Measurements from ENCODE around the gene C1QL4.

Gene C1QL4

DNA sequence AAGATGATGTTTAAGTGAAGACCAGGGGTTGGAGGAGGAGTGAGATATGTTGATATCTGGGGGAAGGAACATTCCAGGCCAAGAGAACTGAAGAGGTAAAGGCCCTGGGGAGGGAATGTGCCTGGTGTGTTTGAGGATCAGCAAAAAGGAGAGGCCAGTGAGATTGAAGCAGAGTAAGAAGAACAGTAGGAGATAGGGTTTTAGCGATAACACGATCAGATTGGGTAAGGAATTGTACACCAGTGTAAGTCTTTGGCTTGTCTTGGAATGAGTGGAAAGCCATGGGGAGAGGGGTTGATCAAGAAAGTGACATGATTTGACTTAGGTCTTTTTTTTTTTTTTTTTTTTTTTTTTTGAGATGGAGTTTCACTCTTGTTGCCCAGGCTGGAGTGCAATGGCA is 9.1 kb downstream of the C1QL4 start:
- DNase-seq: no peak
- peaks cover 17% of the 10 kb centered on the region for H3K27me3 Mint-ChIP-seq (ENCODE audit: low read depth, poor library complexity)
- TF ChIP-seq, protein P1, sequence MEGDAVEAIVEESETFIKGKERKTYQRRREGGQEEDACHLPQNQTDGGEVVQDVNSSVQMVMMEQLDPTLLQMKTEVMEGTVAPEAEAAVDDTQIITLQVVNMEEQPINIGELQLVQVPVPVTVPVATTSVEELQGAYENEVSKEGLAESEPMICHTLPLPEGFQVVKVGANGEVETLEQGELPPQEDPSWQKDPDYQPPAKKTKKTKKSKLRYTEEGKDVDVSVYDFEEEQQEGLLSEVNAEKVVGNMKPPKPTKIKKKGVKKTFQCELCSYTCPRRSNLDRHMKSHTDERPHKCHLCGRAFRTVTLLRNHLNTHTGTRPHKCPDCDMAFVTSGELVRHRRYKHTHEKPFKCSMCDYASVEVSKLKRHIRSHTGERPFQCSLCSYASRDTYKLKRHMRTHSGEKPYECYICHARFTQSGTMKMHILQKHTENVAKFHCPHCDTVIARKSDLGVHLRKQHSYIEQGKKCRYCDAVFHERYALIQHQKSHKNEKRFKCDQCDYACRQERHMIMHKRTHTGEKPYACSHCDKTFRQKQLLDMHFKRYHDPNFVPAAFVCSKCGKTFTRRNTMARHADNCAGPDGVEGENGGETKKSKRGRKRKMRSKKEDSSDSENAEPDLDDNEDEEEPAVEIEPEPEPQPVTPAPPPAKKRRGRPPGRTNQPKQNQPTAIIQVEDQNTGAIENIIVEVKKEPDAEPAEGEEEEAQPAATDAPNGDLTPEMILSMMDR (IDR thresholded peaks at IDR 0.05): no peak
- H3K27ac Mint-ChIP-seq: no peak overlapping the region
- H3K9me3 Mint-ChIP-seq: no peaks in the 10 kb centered on the region
- H3K4me3 Mint-ChIP-seq: no peak overlapping the region
- H3K36me3 Mint-ChIP-seq (ENCODE audit: low read depth): peaks cover 36% of the 10 kb centered on the region
- H3K4me1 Mint-ChIP-seq: peaks cover 29% of the 10 kb centered on the region

DNA sequence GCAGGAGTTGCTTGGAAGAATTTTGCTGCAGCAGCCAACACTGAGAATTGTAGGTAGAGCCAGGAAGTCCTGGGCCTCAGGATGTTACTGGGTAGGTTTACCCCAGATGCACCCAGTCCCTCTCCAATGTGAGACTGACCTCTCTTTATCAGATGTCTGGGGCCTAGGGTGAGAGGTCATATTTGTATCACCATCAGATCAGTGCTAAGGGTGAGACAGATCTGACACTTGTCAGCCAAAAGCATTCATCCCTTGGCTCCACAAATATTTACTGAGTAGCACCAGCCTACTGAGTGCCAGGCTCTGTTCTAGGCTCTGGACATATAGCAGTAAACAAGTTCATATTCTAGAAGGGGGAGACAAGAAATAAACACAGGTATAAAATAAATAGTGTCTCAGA is 9.6 kb downstream of the C1QL4 start:
- H3K36me3 Mint-ChIP-seq (ENCODE audit: low read depth): peaks cover 36% of the 10 kb centered on the region
- no peak overlapping the region for H3K4me3 Mint-ChIP-seq
- no peak for DNase-seq
- H3K4me1 Mint-ChIP-seq: peaks cover 31% of the 10 kb centered on the region
- no peak overlapping the region for H3K27ac Mint-ChIP-seq
- no peaks in the 10 kb centered on the region for H3K9me3 Mint-ChIP-seq
- TF ChIP-seq, protein P1 (IDR thresholded peaks at IDR 0.05): no peak
- peaks cover 13% of the 10 kb centered on the region for H3K27me3 Mint-ChIP-seq (ENCODE audit: low read depth, poor library complexity)

DNA sequence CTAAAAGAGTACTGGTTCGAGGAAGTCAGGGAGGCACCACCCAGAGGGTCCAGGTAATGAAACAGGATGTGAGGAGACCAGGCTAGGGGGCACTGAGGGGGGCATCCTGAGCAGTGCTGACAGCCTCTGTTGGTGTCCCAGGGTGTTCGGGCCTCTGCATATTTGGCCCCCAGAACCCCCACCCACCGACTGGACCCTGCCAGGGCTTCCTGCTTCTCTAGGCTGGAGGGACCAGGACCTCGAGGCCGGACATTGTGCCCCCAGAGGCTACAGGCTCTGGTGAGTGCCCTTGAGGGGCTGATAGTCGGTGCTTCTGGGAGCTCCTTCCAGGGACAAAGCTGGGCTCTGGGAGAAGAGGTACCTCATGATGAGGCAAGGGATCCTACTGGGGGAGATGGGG is 11.4 kb downstream of the C1QL4 start:
- Mint-ChIP-seq H3K36me3 (ENCODE audit: low read depth) (peaks cover 30% of the 10 kb centered on the region), H3K9me3 (no peaks in the 10 kb centered on the region), H3K4me3 (no peak overlapping the region), H3K27ac (no peak overlapping the region), H3K27me3 (ENCODE audit: low read depth, poor library complexity) (peaks cover 21% of the 10 kb centered on the region), H3K4me1 (peaks cover 25% of the 10 kb centered on the region)
- no peak for DNase-seq
- TF ChIP-seq, protein P1 (IDR thresholded peaks at IDR 0.05): no peak

DNA sequence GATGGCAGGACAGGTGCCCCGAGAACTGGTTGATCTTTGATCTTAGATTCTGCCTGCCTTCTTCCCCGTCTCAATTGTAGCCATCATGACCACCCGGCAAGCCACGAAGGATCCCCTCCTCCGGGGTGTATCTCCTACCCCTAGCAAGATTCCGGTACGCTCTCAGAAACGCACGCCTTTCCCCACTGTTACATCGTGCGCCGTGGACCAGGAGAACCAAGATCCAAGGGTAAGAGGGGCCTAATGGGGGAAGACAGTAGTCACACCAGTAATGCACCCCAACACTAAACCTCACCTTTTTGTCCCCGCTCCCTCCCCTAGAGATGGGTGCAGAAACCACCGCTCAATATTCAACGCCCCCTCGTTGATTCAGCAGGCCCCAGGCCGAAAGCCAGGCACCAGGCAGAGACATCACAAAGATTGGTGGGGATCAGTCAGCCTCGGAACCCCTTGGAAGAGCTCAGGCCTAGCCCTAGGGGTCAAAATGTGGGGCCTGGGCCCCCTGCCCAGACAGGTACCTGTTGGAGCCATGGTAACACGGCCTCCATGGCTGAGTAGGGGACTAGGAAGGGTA is 13.4 kb downstream of the C1QL4 start:
- Mint-ChIP-seq H3K4me1 (peaks cover 25% of the 10 kb centered on the region), H3K9me3 (no peaks in the 10 kb centered on the region), H3K4me3 (peak overlapping the region; percentile 99), H3K27ac (no peak overlapping the region), H3K27me3 (ENCODE audit: low read depth, poor library complexity) (peaks cover 34% of the 10 kb centered on the region), H3K36me3 (ENCODE audit: low read depth) (peaks cover 18% of the 10 kb centered on the region)
- TF ChIP-seq, protein P1 (IDR thresholded peaks at IDR 0.05): no peak
- no peak for DNase-seq

DNA sequence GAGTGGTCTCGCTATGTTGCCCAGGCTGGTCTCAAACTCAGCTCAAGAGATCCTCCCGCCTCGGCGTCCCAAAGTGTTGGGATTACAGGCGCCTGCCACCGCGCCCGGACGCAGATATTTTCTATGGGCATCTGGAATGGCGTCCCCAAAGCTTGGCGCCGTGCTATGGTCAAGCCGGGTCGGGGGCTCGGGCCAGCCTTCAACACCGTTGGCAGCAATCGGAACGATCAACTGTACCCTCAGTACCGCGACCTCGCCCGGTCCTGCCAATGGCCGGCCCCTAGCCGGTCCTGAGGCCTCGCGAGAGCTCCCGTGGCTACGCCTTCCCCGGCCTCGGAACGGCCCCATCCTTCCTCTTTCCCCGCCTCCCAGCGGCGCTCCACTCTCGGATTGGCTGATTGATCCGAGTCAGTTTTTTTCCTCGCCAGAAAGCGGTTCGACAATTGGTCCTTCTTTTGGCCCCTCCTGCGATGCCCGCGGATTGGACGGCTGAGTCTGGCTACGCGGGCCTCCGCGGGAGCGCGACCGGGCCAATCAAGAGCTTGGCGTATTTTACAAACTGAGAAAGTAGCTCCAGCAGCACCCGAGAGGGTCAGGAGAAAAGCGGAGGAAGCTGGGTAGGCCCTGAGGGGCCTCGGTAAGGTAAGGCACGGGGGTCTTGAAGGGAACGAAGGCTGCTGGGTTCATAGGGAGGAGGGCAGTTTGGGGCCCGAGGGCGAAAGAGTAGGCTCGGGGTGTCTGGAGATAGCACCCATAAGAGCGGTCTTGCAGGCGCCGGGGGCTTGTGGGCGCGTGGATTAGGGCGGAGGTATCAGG is 14.1 kb downstream of the C1QL4 start, which contains the start of gene TROAP:
Gene TROAP, plus strand, starts transcription at position 548 of the 816 bp plus-strand sequence. CDS start 354 bp downstream, outside the sequence.
- Mint-ChIP-seq H3K36me3 (ENCODE audit: low read depth) (peaks cover 16% of the 10 kb centered on the region), H3K27me3 (ENCODE audit: low read depth, poor library complexity) (peaks cover 39% of the 10 kb centered on the region), H3K27ac (peak within 1 kb of the TSS; percentile 91), H3K4me3 (peak within 1 kb of the TSS; percentile 99), H3K9me3 (no peaks in the 10 kb centered on the region), H3K4me1 (peaks cover 25% of the 10 kb centered on the region)
- DNase-seq: peak; percentile 96
- TF ChIP-seq, protein P1 (IDR thresholded peaks at IDR 0.05): no peak
